Glutamatergic neuron (in vitro differentiated cells): ENCODE results near the gene UNC5CL. TPM values are rescaled to one million over a fixed set of nuclear protein-coding genes. Genes with fewer than 3 reads are reported as not detected.

Source experiments
- DNase-seq: peaks from one replicate; pipeline ENCODE4 v3.0.0; 2022
- H3K27ac Mint-ChIP-seq: one replicate; pipeline ENCODE4 v1.8.0; 2020; ENCODE audit warnings: mild to moderate bottlenecking, mixed read lengths, inconsistent platforms; ENCODE audit not compliant: unreplicated experiment
- H3K27me3 Mint-ChIP-seq: one replicate; pipeline ENCODE4 v1.8.0; 2020; ENCODE audit warnings: mild to moderate bottlenecking, moderate library complexity, mixed read lengths, inconsistent platforms; ENCODE audit not compliant: unreplicated experiment
- H3K36me3 Mint-ChIP-seq: one replicate; pipeline ENCODE4 v1.8.0; 2020; ENCODE audit warnings: mild to moderate bottlenecking, mixed read lengths, inconsistent platforms; ENCODE audit not compliant: unreplicated experiment
- H3K4me1 Mint-ChIP-seq: one replicate; pipeline ENCODE4 v1.8.0; 2020; ENCODE audit warnings: mild to moderate bottlenecking, low read depth, mixed read lengths, inconsistent platforms; ENCODE audit not compliant: unreplicated experiment
- H3K4me3 Mint-ChIP-seq: one replicate; pipeline ENCODE4 v1.8.0; 2020; ENCODE audit warnings: mild to moderate bottlenecking, mixed read lengths, inconsistent platforms; ENCODE audit not compliant: unreplicated experiment
- H3K9me3 Mint-ChIP-seq: one replicate; pipeline ENCODE4 v1.8.0; 2020; ENCODE audit warnings: mild to moderate bottlenecking, moderate library complexity, mixed read lengths, inconsistent platforms; ENCODE audit not compliant: unreplicated experiment
- total RNA-seq: library from RNA; stranded (reverse); fragmentation: NEBNext Ultra II Directional; extraction: Animal tissue kit (Norgen Biotek cat#: 25700); gene quantifications from one replicate; pipeline ENCODE4 v1.2.1, GENCODE V29; 2021; ENCODE audit not compliant: unreplicated experiment
- TF ChIP-seq, protein P1 (sequence below): fragments of 200-600 bp; sonication (generic); IDR thresholded peaks from one replicate; pipeline ENCODE4 v1.5.0; 2021; ENCODE audit not compliant: partially characterized antibody, unreplicated experiment

Gene UNC5CL
- total RNA-seq, 1 donor from 2014 or later: 1.0 TPM

DNA sequence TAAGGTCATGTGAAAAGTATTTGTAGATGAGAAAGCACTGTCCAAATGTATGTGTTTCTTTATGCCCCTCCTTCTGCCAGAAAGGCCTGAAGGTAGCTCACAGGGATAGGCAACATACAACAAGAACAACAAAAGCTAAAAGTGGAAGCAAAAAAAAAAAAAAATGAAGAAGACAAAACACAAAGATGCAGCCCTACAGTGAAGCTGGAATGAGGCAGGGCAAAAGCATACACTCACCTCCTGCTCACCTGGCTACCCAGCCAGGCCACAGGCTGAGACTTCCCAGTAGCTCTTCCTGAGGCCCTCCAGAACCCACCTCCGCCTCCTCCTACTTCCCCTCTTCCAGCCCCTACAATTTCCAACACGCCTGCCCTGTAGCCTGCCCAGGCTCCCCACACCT is 2.4 kb downstream of the UNC5CL start:
- H3K4me1 Mint-ChIP-seq: no peaks in the 10 kb centered on the region
- no peak overlapping the region for H3K27ac Mint-ChIP-seq
- TF ChIP-seq, protein P1, sequence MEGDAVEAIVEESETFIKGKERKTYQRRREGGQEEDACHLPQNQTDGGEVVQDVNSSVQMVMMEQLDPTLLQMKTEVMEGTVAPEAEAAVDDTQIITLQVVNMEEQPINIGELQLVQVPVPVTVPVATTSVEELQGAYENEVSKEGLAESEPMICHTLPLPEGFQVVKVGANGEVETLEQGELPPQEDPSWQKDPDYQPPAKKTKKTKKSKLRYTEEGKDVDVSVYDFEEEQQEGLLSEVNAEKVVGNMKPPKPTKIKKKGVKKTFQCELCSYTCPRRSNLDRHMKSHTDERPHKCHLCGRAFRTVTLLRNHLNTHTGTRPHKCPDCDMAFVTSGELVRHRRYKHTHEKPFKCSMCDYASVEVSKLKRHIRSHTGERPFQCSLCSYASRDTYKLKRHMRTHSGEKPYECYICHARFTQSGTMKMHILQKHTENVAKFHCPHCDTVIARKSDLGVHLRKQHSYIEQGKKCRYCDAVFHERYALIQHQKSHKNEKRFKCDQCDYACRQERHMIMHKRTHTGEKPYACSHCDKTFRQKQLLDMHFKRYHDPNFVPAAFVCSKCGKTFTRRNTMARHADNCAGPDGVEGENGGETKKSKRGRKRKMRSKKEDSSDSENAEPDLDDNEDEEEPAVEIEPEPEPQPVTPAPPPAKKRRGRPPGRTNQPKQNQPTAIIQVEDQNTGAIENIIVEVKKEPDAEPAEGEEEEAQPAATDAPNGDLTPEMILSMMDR: no peak
- H3K27me3 Mint-ChIP-seq: peaks cover 2% of the 10 kb centered on the region
- H3K36me3 Mint-ChIP-seq: no peaks in the 10 kb centered on the region
- no peak overlapping the region for H3K4me3 Mint-ChIP-seq
- no peak for DNase-seq
- H3K9me3 Mint-ChIP-seq: no peaks in the 10 kb centered on the region

DNA sequence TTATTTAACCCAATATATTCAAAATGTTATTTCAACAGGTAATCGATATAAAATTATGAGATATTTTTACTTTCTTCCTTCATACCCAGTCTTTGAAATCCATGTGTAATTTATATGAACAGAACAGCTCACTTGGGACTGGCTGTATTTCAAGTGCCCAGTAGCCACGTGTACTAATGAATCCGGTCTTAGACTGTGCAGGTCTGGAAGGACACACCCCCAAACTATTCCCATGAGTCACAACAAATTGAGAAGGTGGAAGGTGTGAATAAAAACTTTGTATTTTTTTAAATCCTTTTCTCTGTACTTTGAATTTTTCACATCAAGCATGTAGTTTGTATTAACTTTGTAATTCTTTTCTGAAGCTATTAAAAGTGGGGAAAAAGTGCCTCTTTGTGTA is 2.8 kb downstream of the UNC5CL start:
- Mint-ChIP-seq H3K36me3 (peaks cover 2% of the 10 kb centered on the region), H3K4me1 (no peaks in the 10 kb centered on the region), H3K4me3 (no peak overlapping the region), H3K9me3 (peaks cover under 1% of the 10 kb centered on the region), H3K27ac (no peak overlapping the region), H3K27me3 (peaks cover 2% of the 10 kb centered on the region)
- TF ChIP-seq, protein P1: no peak
- DNase-seq: no peak

DNA sequence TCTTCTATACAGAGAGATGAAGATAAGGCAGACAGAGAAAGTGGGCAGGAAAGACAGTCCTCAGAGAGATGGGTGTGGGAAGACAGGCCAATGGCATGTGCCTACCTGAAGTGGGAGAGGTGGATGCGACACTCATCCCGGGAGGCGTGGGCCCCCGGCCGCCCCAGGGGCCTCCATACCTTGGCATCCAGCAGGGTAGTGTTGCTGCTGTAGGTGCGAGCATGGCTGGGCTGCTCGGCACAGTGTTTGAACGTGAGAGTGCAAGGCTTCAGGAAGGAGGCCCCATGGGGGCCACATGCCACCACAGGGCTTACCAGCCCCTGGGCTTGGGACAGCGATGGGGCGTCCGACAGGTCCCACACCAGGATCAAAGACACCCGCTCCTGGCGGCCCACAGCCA is 5.2 kb downstream of the UNC5CL start:
- Mint-ChIP-seq H3K4me3 (no peak overlapping the region), H3K27ac (no peak overlapping the region)

DNA sequence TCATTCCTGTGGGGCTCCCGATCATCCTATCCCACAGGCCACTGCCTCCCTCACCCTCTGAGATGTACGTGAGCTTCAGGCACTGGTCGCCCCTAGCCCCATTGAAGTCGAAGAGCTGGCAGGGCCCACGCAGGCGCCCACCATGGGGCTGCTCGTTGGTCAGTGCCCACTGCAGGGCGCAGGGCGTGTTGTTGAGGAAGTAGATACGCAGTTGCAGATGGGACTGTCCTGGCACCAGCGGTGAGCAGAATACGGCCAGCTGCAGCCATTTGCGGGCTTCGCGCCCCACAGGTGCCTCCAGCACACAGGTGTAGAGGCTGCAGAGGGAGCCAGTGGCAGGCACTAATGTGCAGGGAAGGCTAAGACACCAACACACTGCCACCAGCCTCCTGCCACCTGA is 6.2 kb downstream of the UNC5CL start:
- DNase-seq: no peak
- H3K4me1 Mint-ChIP-seq: no peaks in the 10 kb centered on the region
- peaks cover 9% of the 10 kb centered on the region for H3K27me3 Mint-ChIP-seq
- peaks cover 5% of the 10 kb centered on the region for H3K36me3 Mint-ChIP-seq
- no peak overlapping the region for H3K4me3 Mint-ChIP-seq
- TF ChIP-seq, protein P1: no peak
- H3K27ac Mint-ChIP-seq: no peak overlapping the region
- peaks cover 3% of the 10 kb centered on the region for H3K9me3 Mint-ChIP-seq

More for the DNA sequence above, 5.2 kb downstream of the UNC5CL start:
- peaks cover 5% of the 10 kb centered on the region for H3K36me3 Mint-ChIP-seq
- H3K27me3 Mint-ChIP-seq: peaks cover 9% of the 10 kb centered on the region
- DNase-seq: no peak
- H3K9me3 Mint-ChIP-seq: peaks cover 3% of the 10 kb centered on the region
- TF ChIP-seq, protein P1: no peak
- no peaks in the 10 kb centered on the region for H3K4me1 Mint-ChIP-seq

DNA sequence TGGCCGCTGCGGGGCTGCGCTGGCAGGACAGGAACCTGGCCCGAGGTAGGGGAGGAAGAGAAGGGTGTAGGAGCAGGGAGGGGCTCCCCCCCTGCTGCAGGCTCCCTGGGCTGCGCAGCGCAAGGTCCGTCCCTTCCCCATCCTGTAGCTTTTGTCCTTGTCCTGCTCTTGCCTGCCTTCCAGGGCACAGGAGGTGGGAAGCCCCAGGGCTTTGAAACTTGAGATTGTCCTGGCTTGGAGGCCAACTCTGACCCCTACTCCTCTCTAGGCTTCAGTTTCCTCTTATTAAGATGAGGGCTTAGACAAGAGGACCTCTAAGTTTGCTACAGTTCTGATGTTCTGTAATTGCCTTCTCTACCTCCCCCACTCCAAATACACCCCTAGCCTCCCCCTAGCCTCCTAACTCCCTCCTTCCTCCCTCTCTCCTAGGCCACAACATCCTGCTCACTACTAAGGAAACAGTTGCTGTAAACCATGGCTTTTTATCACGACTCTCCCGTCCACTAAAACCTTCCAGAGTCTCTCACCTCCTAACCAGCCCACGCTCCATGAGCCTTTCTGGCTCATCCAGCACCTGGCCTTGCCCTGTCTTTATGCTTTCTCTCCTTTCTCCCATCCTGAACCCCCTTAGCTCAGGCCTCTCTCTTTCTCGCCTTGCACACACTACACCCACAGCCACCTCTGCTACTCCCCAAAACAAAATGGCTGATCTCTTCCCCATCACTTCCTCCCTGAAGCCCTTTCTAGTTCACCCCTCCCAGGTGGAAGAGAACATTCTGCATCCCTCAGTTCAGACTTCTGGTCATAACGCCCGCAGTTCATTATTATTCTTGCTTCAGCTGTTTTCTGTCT is 10.2 kb downstream of the UNC5CL start:
- no peak overlapping the region for H3K27ac Mint-ChIP-seq
- peaks cover 5% of the 10 kb centered on the region for H3K4me1 Mint-ChIP-seq
- TF ChIP-seq, protein P1: no peak

More for the DNA sequence above, 10.2 kb downstream of the UNC5CL start:
- Mint-ChIP-seq H3K27me3 (peaks cover 11% of the 10 kb centered on the region), H3K9me3 (peaks cover 3% of the 10 kb centered on the region), H3K4me3 (peak overlapping the region; percentile 67), H3K36me3 (peaks cover 5% of the 10 kb centered on the region)
- DNase-seq: no peak
